ENCODE measurements around the gene MME. TPM values are rescaled to one million over a fixed set of nuclear protein-coding genes. Genes with fewer than 3 reads are reported as not detected.

Gene MME
- total and polyA plus RNA-seq, 2 donors (not counting 1 experiment from before 2014, with no cell fraction given): 137 to 451 TPM

GRCh38 chr3:155185631-155186071 lies 105.5 kb downstream of the MME start:
- TF ChIP-seq EZH2 (IDR thresholded peaks at IDR 0.05; ENCODE audit: low read length, missing control alignments): no peak
- TF ChIP-seq CTCF (conservative IDR thresholded peaks at IDR 0.05 in 1 of 2, IDR thresholded peaks at IDR 0.05 in 1 of 2; ENCODE audit: low read depth in 1 of 2, low read length in 2 of 2): no peak
- H3K4me3 ChIP-seq (replicated peaks in 1 of 4; ENCODE audit: control extremely low read depth in 1 of 4, insufficient read depth in 1 of 4, low read depth in 3 of 4, low read length in 4 of 4): no peak overlapping the region
- H2AFZ ChIP-seq (ENCODE audit: low read length): no peak overlapping the region
- peak; percentile 28 to 74 for DNase-seq (ENCODE audit: low read depth in 2 of 2)
- no peaks in the 10 kb centered on the region for H3K9me3 ChIP-seq (ENCODE audit: control insufficient read depth, insufficient read depth, low read depth, low read length)
- peaks cover 4% of the 10 kb centered on the region for H3K4me1 ChIP-seq (ENCODE audit: control insufficient read depth, extremely low read depth, insufficient read depth, low read length)
- no peak overlapping the region for H3K9ac ChIP-seq (ENCODE audit: insufficient read depth, low read length)
- no peak overlapping the region for H3K27ac ChIP-seq (ENCODE audit: insufficient read depth, low read length)
- no peak overlapping the region for H3K4me2 ChIP-seq (ENCODE audit: extremely low read depth, insufficient read depth, low read length)
- no peaks in the 10 kb centered on the region for H3K36me3 ChIP-seq (ENCODE audit: control insufficient read depth, insufficient read depth, low read length)
- no peaks in the 10 kb centered on the region for H3K79me2 ChIP-seq (ENCODE audit: control insufficient read depth, insufficient read depth, low read length)
- H3K27me3 ChIP-seq (ENCODE audit: control insufficient read depth, insufficient read depth, low read length): no peaks in the 10 kb centered on the region
- no peaks in the 10 kb centered on the region for H4K20me1 ChIP-seq (ENCODE audit: control insufficient read depth, extremely low read depth, insufficient read depth, low read length)

- no peaks in the 10 kb centered on the region for H4K20me1 ChIP-seq (ENCODE audit: control insufficient read depth, extremely low read depth, insufficient read depth, low read length)
- H2AFZ ChIP-seq (ENCODE audit: low read length): no peak overlapping the region
- H3K4me1 ChIP-seq (ENCODE audit: control insufficient read depth, extremely low read depth, insufficient read depth, low read length): peaks cover 4% of the 10 kb centered on the region
- no peaks in the 10 kb centered on the region for H3K27me3 ChIP-seq (ENCODE audit: control insufficient read depth, insufficient read depth, low read length)
- no peak overlapping the region for H3K4me3 ChIP-seq (replicated peaks in 1 of 4; ENCODE audit: control extremely low read depth in 1 of 4, insufficient read depth in 1 of 4, low read depth in 3 of 4, low read length in 4 of 4)
- TF ChIP-seq CTCF (conservative IDR thresholded peaks at IDR 0.05 in 1 of 2, IDR thresholded peaks at IDR 0.05 in 1 of 2; ENCODE audit: low read depth in 1 of 2, low read length in 2 of 2) (no peak), EZH2 (IDR thresholded peaks at IDR 0.05; ENCODE audit: low read length, missing control alignments) (no peak)
- no peaks in the 10 kb centered on the region for H3K9me3 ChIP-seq (ENCODE audit: control insufficient read depth, insufficient read depth, low read depth, low read length)
- H3K79me2 ChIP-seq (ENCODE audit: control insufficient read depth, insufficient read depth, low read length): no peaks in the 10 kb centered on the region
- no peak overlapping the region for H3K4me2 ChIP-seq (ENCODE audit: extremely low read depth, insufficient read depth, low read length)
- no peaks in the 10 kb centered on the region for H3K36me3 ChIP-seq (ENCODE audit: control insufficient read depth, insufficient read depth, low read length)
- no peak overlapping the region for H3K27ac ChIP-seq (ENCODE audit: insufficient read depth, low read length)
- no peak overlapping the region for H3K9ac ChIP-seq (ENCODE audit: insufficient read depth, low read length)
- peak in 1 of 2 donors; percentile 38 for DNase-seq (ENCODE audit: low read depth in 2 of 2)
These were observed 107.9 kb downstream of the MME start for GRCh38 chr3:155188031-155188430.

- Histone ChIP-seq H3K27ac (ENCODE audit: insufficient read depth, low read length) (no peak overlapping the region), H3K4me2 (ENCODE audit: extremely low read depth, insufficient read depth, low read length) (no peak overlapping the region), H3K36me3 (ENCODE audit: control insufficient read depth, insufficient read depth, low read length) (no peaks in the 10 kb centered on the region), H3K4me1 (ENCODE audit: control insufficient read depth, extremely low read depth, insufficient read depth, low read length) (peaks cover 4% of the 10 kb centered on the region), H4K20me1 (ENCODE audit: control insufficient read depth, extremely low read depth, insufficient read depth, low read length) (no peaks in the 10 kb centered on the region), H2AFZ (ENCODE audit: low read length) (no peak overlapping the region), H3K9ac (ENCODE audit: insufficient read depth, low read length) (no peak overlapping the region), H3K9me3 (ENCODE audit: control insufficient read depth, insufficient read depth, low read depth, low read length) (no peaks in the 10 kb centered on the region), H3K27me3 (ENCODE audit: control insufficient read depth, insufficient read depth, low read length) (no peaks in the 10 kb centered on the region), H3K79me2 (ENCODE audit: control insufficient read depth, insufficient read depth, low read length) (no peaks in the 10 kb centered on the region), H3K4me3 (replicated peaks in 1 of 4; ENCODE audit: control extremely low read depth in 1 of 4, insufficient read depth in 1 of 4, low read depth in 3 of 4, low read length in 4 of 4) (no peak overlapping the region)
- no peak for DNase-seq (ENCODE audit: low read depth in 2 of 2)
- TF ChIP-seq EZH2 (IDR thresholded peaks at IDR 0.05; ENCODE audit: low read length, missing control alignments) (no peak), CTCF (conservative IDR thresholded peaks at IDR 0.05 in 1 of 2, IDR thresholded peaks at IDR 0.05 in 1 of 2; ENCODE audit: low read depth in 1 of 2, low read length in 2 of 2) (no peak)
These were observed 109.4 kb downstream of the MME start for GRCh38 chr3:155189478-155189877.

All from fibroblast of lung (primary cell).